K562 (cell line): ENCODE measurements around the gene AP3B2. TPM values are rescaled to one million over a fixed set of nuclear protein-coding genes. Genes with fewer than 3 reads are reported as not detected.

Source experiments
- ATAC-seq: fragments of 200-7000 bp; cut with Tn5 transposase; 3 replicates; pipeline ENCODE4 v1.9.1; 2020; ENCODE audit warnings: moderate library complexity
- BruUV-seq: library from RNA; stranded (reverse); fragments of 400-500 nt; replicated peaks from 2 replicates; lab custom pipeline; 2021; lab: Mats Ljungman, UMichigan
- CTCF ChIA-PET: fragments of 300-600 bp; formaldehyde crosslinking; extraction: SDS; loops from one replicate; lab custom pipeline; 2021; ENCODE audit warnings: low intra/inter-chr PET ratio; lab: Yijun Ruan, JAX
- POLR2A ChIA-PET: fragments of 300-600, 350-650 bp; sonication (Branson Sonifier 250); formaldehyde crosslinking; extraction: SDS; loops from one replicate; lab custom pipeline; 2021; ENCODE audit warnings: antibody characterized with exemption, inconsistent platforms; lab: Yijun Ruan, JAX
- DNase-seq, 4 experiments: peaks; one replicate each; pipeline versions ENCODE4 v3.0.0 to v3.0.0-alpha.2; 2011 to 2018; ENCODE audit warnings: low spot score in 3 of 4, mixed read lengths in 3 of 4; ENCODE audit errors: extremely low read depth in 1 of 4
- FAIRE-seq: peaks from 2 replicates; lab custom pipeline; 2011; peaks lifted over from hg19 to GRCh38; lab: Jason Lieb, UNC
- H2AFZ ChIP-seq: 2 replicates; pipeline ENCODE4 v1.6.0; 2011; ENCODE audit warnings: low read depth, low read length, control low read depth, inconsistent platforms
- H3K27ac ChIP-seq: fragments of 200-600 bp; 3 replicates; pipeline ENCODE4 v1.8.0; 2011; ENCODE audit warnings: low read depth, mild to moderate bottlenecking, control low read depth, inconsistent platforms, low read length, moderate library complexity, mixed read lengths; ENCODE audit errors: extremely low read depth
- H3K27me3 ChIP-seq, 2 experiments: fragments of 300-600 bp in 1 of 2; 2 replicates in 1 of 2; 3 replicates in 1 of 2; pipeline versions ENCODE4 v1.6.0 to v1.8.0; 2011; ENCODE audit warnings: inconsistent platforms in 2 of 2, low read length in 2 of 2, mild to moderate bottlenecking in 1 of 2, mixed read lengths in 1 of 2, moderate library complexity in 1 of 2; ENCODE audit not compliant: control insufficient read depth in 2 of 2, insufficient read depth in 2 of 2
- H3K36me3 ChIP-seq: fragments of 300-600 bp; 3 replicates; pipeline ENCODE4 v1.8.0; 2011; ENCODE audit warnings: mild to moderate bottlenecking, low read length, inconsistent platforms; ENCODE audit not compliant: control insufficient read depth, insufficient read depth
- H3K4me1 ChIP-seq, 2 experiments: fragments of 200-600 bp in 1 of 2; replicated peaks in 1 of 2; 2 replicates in 1 of 2; 3 replicates in 1 of 2; pipeline versions ENCODE4 v1.5.1 to v1.8.0; 2011; ENCODE audit warnings: inconsistent platforms in 2 of 2, low read length in 2 of 2, mild to moderate bottlenecking in 1 of 2, mixed read lengths in 1 of 2, moderate library complexity in 1 of 2; ENCODE audit not compliant: control insufficient read depth in 2 of 2, insufficient read depth in 2 of 2
- H3K4me2 ChIP-seq: 2 replicates; pipeline ENCODE4 v1.6.1; 2011; ENCODE audit warnings: low read length, control low read depth, inconsistent platforms, mixed read lengths; ENCODE audit not compliant: insufficient read depth
- H3K4me3 ChIP-seq: fragments of 200-600 bp; sonication (generic), shearing (Covaris generic); 2 replicates; pipeline ENCODE4 v1.5.1; 2016; ENCODE audit warnings: control low read depth, inconsistent platforms
- H3K79me2 ChIP-seq: fragments of 200-600 bp; 3 replicates; pipeline ENCODE4 v1.8.0; 2011; ENCODE audit warnings: low read length, inconsistent platforms; ENCODE audit not compliant: control insufficient read depth, insufficient read depth
- H3K9ac ChIP-seq, 2 experiments: 2 replicates each; pipeline versions ENCODE4 v1.6.0 to v1.6.1; 2011; ENCODE audit warnings: low read depth in 2 of 2, low read length in 2 of 2, control low read depth in 1 of 2, inconsistent platforms in 1 of 2, mild to moderate bottlenecking in 1 of 2, mixed read lengths in 1 of 2; ENCODE audit not compliant: insufficient read depth in 1 of 2
- H3K9me1 ChIP-seq: one replicate; pipeline ENCODE4 v1.6.0; 2011; ENCODE audit warnings: inconsistent platforms, mild to moderate bottlenecking, low read length, moderate library complexity; ENCODE audit not compliant: control insufficient read depth, insufficient read depth
- H3K9me3 ChIP-seq: replicated peaks from 2 replicates; pipeline ENCODE4 v1.5.1; 2011; ENCODE audit warnings: low read depth, low read length, inconsistent platforms; ENCODE audit not compliant: control insufficient read depth, insufficient read depth
- H4K20me1 ChIP-seq: replicated peaks from 2 replicates; pipeline ENCODE4 v1.6.1; 2011; ENCODE audit warnings: low read length, inconsistent platforms, mixed read lengths; ENCODE audit not compliant: control insufficient read depth, insufficient read depth
- DEAF1 ChIP-seq: fragments of 450-650 bp; formaldehyde crosslinking; IDR thresholded peaks from 2 replicates; pipeline ENCODE4 v1.4.0; 2020; ENCODE audit warnings: mild to moderate bottlenecking, moderate library complexity
- EP300 ChIP-seq: IDR thresholded peaks from 2 replicates; pipeline ENCODE4 v1.6.1; 2012; ENCODE audit warnings: low read length, improper control_type of control experiment
- HCFC1 ChIP-seq: IDR thresholded peaks from 2 replicates; pipeline ENCODE4 v1.6.1; 2012; ENCODE audit warnings: low read depth, low read length, improper control_type of control experiment
- SRSF7 ChIP-seq: fragments of 200-400 bp; formaldehyde crosslinking; optimal IDR thresholded peaks from 2 replicates; pipeline ENCODE3; 2017; ENCODE audit warnings: mild to moderate bottlenecking, low read depth, low read length
- ZNF583 ChIP-seq: fragments of 250-450 bp; sonication (Bioruptor Pico); IDR thresholded peaks from 2 replicates; pipeline ENCODE4 v1.4.0; 2020
- WGBS: fragments of 100-300 bp; shearing (Covaris generic); methylation state at CpG from one replicate; pipeline ENCODE4 v1.1.6; 2016; ENCODE audit warnings: low coverage, mixed read lengths; ENCODE audit not compliant: insufficient coverage; ENCODE audit errors: missing lambda C conversion rate; 5-methylcytosine and 5-hydroxymethylcytosine counted together
- in situ Hi-C: fragments of 300-500 bp; cut with MboI; formaldehyde crosslinking; loops from 4 replicates; pipeline ENCODE4 v1.15.0; 2018; ENCODE audit warnings: inconsistent platforms, mixed read lengths
- intact Hi-C: fragments of 100-400 bp; cut with micrococcal nuclease; formaldehyde crosslinking; loops from 2 replicates; pipeline ENCODE4 v1.14.2; 2022
- polyA plus RNA-seq, 8 experiments: library from polyadenylated mRNA; depleted of rRNA in 4 of 8; stranded (reverse) in 5 of 8; unstranded in 3 of 8; fragments of >200 nt; fragmentation: Nextera tagmentation in 2 of 8; fragmentation: Illumina TruSeq in 1 of 8; extraction: Ambion mirVana in 2 of 8; extraction: Trizol in 1 of 8; gene quantifications; 2 replicates each; pipeline versions ENCODE4 v1.2.1 to v1.2.3, GENCODE V29; 2011 to 2014; ENCODE audit warnings: inconsistent platforms in 1 of 8, missing spikeins in 1 of 8
- total RNA-seq, 7 experiments: library from RNA; depleted of rRNA in 6 of 7; stranded (reverse); fragments of >200 nt in 6 of 7; fragmentation: Illumina TruSeq in 2 of 7; extraction: Trizol in 2 of 7; gene quantifications; 2 replicates each; pipeline versions ENCODE4 v1.2.1 to v1.2.3, GENCODE V29; 2011 to 2021; ENCODE audit warnings: low replicate concordance in 1 of 7
- TF ChIP-seq, protein P1 (sequence below): fragments of 250-450 bp; sonication (Bioruptor Pico); IDR thresholded peaks from 2 replicates; pipeline ENCODE4 v1.8.0; 2021; ENCODE audit warnings: borderline replicate concordance, mild to moderate bottlenecking, moderate library complexity; ENCODE audit not compliant: poor library complexity, severe bottlenecking
- TF ChIP-seq, protein P2 (sequence below), 3 experiments: fragments of 200-800 bp in 1 of 3; fragments of 250-450 bp in 1 of 3; fragments of 450-650 bp in 1 of 3; sonication (Bioruptor Pico) in 1 of 3; sonication (Bioruptor generic) in 1 of 3; formaldehyde crosslinking in 1 of 3; IDR thresholded peaks; 2 replicates each; pipeline versions ENCODE4 v1.6.1 to v1.8.0; 2016 to 2022; ENCODE audit warnings: mild to moderate bottlenecking in 2 of 3, missing genetic modification characterization in 2 of 3, missing compliant biosample characterization in 1 of 3, moderate library complexity in 1 of 3
- TF ChIP-seq, protein P3 (sequence below), 2 experiments: fragments of 450-650 bp in 1 of 2; IDR thresholded peaks; 2 replicates each; pipeline ENCODE4 v1.6.1; 2011 to 2017; ENCODE audit warnings: low read depth in 2 of 2, antibody characterized with exemption in 1 of 2, borderline replicate concordance in 1 of 2, low read length in 1 of 2, mild to moderate bottlenecking in 1 of 2, mixed read lengths in 1 of 2; ENCODE audit not compliant: control insufficient read depth in 1 of 2

AP3B2 gene
- total and polyA plus RNA-seq, 9 of the 15 experiments (the other 6 are each of a cell fraction or from before 2014, with no cell fraction given) = 0.03 to 0.15 (median 0.10) TPM; not detected in 2

- TF ChIP-seq, protein P1, sequence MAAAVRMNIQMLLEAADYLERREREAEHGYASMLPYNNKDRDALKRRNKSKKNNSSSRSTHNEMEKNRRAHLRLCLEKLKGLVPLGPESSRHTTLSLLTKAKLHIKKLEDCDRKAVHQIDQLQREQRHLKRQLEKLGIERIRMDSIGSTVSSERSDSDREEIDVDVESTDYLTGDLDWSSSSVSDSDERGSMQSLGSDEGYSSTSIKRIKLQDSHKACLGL (CRISPR knock-in tag) = no peak
Observed at GRCh38 chr15:82715003-82715402, 5.3 kb upstream of the AP3B2 start (continued).

DNA sequence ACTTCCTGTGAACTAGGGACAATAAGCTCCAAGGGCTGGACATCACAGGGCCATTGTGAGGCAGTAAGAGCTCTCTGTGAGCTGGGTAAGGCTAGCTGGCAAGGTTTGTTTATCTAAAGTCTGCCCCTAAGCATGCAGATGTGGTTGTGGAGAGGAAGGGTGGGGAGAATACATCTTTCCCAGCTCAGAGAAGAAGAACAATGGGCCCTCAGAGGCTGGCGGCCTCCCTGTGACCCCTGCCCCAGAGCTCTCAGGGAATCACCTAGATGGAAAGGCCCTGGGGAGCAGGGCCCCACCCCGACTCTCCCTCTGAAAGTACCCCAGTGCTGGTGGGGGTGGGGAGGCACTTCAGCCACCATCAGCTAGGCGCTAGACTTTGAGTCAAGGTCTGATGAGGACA is 4.3 kb upstream of the AP3B2 start:
- Histone ChIP-seq H3K27ac (no peak overlapping the region), H3K4me3 (no peak overlapping the region), H4K20me1 (peaks cover under 1% of the 10 kb centered on the region; the same call in 1 of the 2 replicates), H3K9me3 (no peaks in the 10 kb centered on the region), H3K4me2 (no peak overlapping the region), H3K9ac (no peak overlapping the region), H3K27me3 (peaks cover 2 to 48% of the 10 kb centered on the region in 2 experiments; a peak in 4 of 5 replicates), H3K79me2 (no peaks in the 10 kb centered on the region), H3K4me1 (peaks cover 0 to 16% of the 10 kb centered on the region in 2 experiments; a peak in 3 of 5 replicates), H3K36me3 (no peaks in the 10 kb centered on the region), H3K9me1 (no peaks in the 10 kb centered on the region), H2AFZ (no peak overlapping the region)
- intact Hi-C loops = no loop called here
- in situ Hi-C loops = no loop called here
- no TSS peak for BruUV-seq
- ChIA-PET POLR2A (interaction anchor here (0.5 to 0.6 kb wide), 4 partner anchors 29 to 285 kb away, joined by 3 to 4 read pairs (median 3); no protein-coding TSS in a partner anchor), CTCF (no interaction called here)
- no peak for FAIRE-seq
- DNase-seq = no peak
- 3% methylated on average over 3 of the region's 3 CpGs for WGBS
- no peak for ATAC-seq
- no peak for TF ChIP-seq HCFC1
- no peak for TF ChIP-seq ZNF583 (CRISPR knock-in tag)
- TF ChIP-seq DEAF1 = no peak
- TF ChIP-seq EP300 = no peak
- TF ChIP-seq, protein P2, sequence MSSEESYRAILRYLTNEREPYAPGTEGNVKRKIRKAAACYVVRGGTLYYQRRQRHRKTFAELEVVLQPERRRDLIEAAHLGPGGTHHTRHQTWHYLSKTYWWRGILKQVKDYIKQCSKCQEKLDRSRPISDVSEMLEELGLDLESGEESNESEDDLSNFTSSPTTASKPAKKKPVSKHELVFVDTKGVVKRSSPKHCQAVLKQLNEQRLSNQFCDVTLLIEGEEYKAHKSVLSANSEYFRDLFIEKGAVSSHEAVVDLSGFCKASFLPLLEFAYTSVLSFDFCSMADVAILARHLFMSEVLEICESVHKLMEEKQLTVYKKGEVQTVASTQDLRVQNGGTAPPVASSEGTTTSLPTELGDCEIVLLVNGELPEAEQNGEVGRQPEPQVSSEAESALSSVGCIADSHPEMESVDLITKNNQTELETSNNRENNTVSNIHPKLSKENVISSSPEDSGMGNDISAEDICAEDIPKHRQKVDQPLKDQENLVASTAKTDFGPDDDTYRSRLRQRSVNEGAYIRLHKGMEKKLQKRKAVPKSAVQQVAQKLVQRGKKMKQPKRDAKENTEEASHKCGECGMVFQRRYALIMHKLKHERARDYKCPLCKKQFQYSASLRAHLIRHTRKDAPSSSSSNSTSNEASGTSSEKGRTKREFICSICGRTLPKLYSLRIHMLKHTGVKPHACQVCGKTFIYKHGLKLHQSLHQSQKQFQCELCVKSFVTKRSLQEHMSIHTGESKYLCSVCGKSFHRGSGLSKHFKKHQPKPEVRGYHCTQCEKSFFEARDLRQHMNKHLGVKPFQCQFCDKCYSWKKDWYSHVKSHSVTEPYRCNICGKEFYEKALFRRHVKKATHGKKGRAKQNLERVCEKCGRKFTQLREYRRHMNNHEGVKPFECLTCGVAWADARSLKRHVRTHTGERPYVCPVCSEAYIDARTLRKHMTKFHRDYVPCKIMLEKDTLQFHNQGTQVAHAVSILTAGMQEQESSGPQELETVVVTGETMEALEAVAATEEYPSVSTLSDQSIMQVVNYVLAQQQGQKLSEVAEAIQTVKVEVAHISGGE (CRISPR knock-in tag; IDR thresholded peaks at IDR 0.05) = no peak
- TF ChIP-seq, protein P3, sequence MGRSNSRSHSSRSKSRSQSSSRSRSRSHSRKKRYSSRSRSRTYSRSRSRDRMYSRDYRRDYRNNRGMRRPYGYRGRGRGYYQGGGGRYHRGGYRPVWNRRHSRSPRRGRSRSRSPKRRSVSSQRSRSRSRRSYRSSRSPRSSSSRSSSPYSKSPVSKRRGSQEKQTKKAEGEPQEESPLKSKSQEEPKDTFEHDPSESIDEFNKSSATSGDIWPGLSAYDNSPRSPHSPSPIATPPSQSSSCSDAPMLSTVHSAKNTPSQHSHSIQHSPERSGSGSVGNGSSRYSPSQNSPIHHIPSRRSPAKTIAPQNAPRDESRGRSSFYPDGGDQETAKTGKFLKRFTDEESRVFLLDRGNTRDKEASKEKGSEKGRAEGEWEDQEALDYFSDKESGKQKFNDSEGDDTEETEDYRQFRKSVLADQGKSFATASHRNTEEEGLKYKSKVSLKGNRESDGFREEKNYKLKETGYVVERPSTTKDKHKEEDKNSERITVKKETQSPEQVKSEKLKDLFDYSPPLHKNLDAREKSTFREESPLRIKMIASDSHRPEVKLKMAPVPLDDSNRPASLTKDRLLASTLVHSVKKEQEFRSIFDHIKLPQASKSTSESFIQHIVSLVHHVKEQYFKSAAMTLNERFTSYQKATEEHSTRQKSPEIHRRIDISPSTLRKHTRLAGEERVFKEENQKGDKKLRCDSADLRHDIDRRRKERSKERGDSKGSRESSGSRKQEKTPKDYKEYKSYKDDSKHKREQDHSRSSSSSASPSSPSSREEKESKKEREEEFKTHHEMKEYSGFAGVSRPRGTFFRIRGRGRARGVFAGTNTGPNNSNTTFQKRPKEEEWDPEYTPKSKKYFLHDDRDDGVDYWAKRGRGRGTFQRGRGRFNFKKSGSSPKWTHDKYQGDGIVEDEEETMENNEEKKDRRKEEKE (IDR thresholded peaks at IDR 0.05; ENCODE audit: borderline replicate concordance in 1 of 2, control insufficient read depth in 1 of 2, low read depth in 2 of 2, low read length in 1 of 2) = no peak
- no peak for TF ChIP-seq SRSF7
